GM21576 (cell line): ENCODE results near the gene SLC9A7.
A peak's percentile ranks its signal among the peaks of the same experiment; 100 is the strongest.

Source experiments
- ATAC-seq: cut with Tn5 transposase; IDR thresholded peaks from one replicate; pipeline ENCODE4 v1.9.1; 2021; ENCODE audit warnings: mild to moderate bottlenecking, moderate library complexity; ENCODE audit not compliant: unreplicated experiment

SLC9A7 gene

GRCh38 chrX:46653482-46653881 lies 105.4 kb downstream of the SLC9A7 start:
- no peak for ATAC-seq

DNA sequence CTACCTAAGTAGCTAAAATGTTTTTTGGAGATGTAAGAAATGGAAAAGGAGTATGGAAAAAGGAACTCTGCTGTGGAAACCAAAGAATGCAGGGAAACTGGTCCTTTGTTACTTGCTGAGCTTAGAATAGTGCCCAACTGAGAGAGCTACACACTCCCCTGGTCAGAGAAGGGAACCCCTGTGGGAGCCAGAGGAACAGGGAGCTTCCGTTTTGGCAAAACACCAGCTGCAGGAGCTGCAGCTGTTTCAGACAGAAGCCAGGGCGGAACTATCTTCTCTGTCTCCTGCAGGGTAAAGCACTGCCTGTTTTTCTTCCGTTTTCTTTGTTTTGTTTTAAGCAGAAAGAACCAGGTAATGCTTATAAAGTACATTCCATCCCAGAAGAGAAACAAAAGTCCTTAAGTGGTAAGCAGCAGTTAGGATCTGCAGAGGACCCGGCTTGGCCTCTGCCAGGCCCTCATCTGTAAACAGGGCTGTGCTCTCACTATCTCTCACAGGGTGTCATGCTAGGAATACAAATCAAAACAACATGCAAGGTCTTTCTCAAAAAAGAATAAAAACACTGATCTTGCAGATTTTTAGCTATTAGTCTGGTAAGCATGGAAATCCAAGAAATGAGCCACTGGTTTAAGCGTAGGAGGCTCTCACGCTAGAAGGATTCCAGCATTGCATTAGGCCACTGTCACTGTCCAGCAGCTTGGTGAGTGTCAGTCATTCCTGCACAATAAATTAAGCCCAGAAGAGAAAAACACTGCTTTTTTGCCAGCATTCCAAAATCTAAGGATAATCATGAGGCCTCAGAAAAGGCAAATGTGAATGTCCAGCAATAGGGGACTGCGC lies 109.3 kb downstream of the SLC9A7 start:
- no peak for ATAC-seq

- no peak for ATAC-seq
Measured at GRCh38 chrX:46648660-46649059, 110.3 kb downstream of the SLC9A7 start.

DNA sequence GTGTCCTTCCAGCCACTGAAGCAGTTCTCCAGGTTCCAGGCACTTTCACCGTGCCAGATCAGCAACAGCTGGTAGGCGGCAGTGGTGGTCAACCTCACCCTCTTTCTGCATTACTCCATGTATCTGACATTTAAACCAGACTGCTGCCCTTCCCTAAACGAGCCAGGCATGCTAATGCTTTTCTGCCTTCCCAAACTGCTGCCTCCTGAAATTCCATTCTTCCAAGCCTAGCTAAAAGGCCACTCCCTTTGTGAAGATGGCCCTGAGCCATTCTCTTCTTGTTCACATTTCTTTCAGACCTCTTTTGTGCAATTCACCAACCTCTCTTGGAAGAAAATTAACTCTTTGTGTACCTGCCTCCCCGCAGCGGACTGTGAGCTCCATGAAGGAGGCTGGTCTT lies 111.7 kb downstream of the SLC9A7 start:
- ATAC-seq: no peak

- ATAC-seq: no peak
Measured at GRCh38 chrX:46645614-46646013, 113.3 kb downstream of the SLC9A7 start.

- no peak for ATAC-seq
Measured at GRCh38 chrX:46643636-46644035, 115.3 kb downstream of the SLC9A7 start.

DNA sequence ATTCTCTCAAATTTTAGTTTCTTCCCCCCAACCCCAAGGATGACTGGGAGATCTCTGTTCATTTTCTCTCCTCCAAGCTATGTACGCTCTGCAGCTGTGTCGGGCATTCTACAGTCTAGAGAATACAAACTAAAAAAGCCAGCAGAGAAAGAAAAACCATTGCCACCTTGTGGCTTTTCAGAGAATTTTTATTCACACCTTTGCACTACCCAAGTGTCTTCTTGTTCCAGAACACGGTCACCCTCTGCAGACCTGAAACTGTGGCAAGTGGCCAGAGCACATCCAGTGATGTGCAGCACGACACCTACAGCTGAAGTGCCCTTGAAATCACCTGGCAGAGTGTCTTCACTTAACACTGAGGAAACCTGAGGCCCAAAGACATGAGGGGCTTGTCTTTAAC lies 116.8 kb downstream of the SLC9A7 start:
- no peak for ATAC-seq

DNA sequence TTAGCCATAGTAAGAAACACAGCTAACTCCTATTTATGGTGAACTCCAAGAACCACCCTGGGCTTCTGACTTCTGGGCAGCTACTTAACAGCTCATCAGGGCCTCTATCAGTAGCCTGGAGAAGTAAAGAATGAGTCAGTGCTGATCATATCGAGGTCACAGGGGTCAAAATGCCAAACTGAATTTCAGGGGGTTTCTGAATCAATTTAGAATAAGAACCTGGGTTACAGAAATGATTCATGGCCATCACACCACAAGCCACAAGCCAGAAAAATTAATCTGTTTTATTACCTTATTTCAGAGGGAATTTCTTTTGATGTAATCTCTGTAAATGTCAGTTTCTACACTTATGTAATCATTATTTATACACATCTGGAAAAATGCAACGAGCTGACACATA lies 121.0 kb downstream of the SLC9A7 start:
- ATAC-seq: peak; percentile 56

GRCh38 chrX:46636223-46636622 lies 122.7 kb downstream of the SLC9A7 start:
- no peak for ATAC-seq

- no peak for ATAC-seq
Measured at GRCh38 chrX:46635186-46635585, 123.7 kb downstream of the SLC9A7 start.

GRCh38 chrX:46634577-46634976 lies 124.3 kb downstream of the SLC9A7 start:
- ATAC-seq: no peak

- ATAC-seq: no peak
Measured at GRCh38 chrX:46630141-46630540, 128.8 kb downstream of the SLC9A7 start.

GRCh38 chrX:46628460-46629371 lies 130.2 kb downstream of the SLC9A7 start:
- ATAC-seq: peak; percentile 77

DNA sequence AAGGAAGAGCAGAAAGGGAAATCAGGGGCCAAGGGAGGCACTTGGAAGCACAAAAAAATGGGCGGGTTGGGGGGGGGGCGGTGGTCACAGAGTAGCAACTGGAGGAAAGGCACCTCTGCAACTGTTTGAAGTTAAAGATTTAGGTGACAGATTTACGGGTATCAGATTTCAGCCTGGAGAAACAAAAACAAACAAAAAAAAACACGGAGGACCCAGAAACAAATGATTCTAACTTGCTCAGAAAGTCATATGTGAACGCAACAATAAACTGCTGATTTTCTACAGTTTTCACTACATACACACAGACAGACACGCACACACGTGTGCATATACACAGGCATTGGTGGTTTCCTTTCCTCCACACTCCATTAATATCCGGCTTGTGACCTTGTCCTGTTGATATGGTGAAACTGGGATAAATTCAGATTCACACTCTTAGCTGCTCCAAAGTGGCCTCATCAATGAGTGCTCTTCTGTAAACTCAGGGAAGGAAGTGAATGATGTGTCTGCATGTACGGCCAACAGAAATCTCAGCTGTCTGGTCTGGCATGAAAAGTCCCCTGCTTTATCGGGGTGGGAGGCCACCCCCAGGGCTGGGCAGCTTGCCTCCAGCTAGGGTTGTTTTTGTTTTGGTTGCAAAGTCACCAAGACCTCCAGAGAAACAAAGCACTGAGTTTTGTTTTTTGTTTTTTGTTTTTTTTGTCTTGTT lies 131.1 kb downstream of the SLC9A7 start:
- ATAC-seq: peak; percentile 11

GRCh38 chrX:46627062-46627461 lies 131.9 kb downstream of the SLC9A7 start:
- ATAC-seq: no peak

DNA sequence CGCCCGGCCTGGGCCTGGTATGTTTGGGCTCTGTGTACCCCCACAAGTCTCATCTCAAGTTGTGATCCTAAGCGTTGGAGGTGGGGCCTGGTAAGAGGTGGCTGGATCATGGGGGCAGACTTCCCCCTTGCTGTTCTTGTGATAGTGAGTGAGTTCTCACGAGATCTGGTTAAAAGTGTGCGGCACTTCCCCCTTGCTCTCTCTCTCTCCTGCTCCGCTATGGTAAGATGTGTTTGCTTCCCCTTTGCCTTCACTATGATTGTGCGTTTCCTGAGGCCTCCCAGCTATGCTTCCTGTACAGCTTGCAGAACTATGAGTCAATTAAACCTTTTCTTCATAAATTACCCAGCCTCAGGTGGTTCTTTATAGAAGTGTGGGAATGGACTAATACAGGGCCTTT lies 132.4 kb downstream of the SLC9A7 start:
- no peak for ATAC-seq

DNA sequence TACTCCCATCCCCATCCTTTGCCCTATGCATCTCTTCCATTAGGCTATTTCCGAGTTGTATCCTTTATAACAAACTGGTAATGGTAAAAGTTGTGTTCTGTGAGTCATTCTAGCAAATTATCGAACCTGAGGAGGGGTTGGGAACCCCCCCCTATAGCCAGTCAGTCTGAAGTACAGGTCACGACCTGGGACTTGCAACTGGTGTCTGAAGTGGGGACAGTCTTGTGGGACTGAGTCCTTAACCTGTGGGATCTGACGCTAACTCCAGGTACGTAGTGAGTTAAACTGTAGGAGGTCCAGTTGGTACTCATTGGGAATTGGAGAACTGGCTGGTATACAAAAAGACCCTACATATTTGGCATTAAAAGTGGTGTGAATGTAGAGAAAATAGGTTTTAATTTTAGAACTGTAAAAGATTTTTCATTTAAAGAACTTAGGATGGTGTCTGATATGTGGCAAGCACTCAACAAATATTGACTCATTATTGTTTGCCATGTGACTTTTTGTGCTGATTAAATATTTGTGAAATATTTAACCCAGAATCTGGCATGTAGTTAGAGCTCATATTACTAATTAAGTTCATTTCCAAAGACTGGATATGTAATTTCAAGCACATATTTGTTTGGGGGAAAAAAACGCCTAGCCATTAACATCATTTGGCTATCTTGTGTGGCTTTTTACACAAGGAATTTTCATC lies 134.7 kb downstream of the SLC9A7 start:
- ATAC-seq: no peak

DNA sequence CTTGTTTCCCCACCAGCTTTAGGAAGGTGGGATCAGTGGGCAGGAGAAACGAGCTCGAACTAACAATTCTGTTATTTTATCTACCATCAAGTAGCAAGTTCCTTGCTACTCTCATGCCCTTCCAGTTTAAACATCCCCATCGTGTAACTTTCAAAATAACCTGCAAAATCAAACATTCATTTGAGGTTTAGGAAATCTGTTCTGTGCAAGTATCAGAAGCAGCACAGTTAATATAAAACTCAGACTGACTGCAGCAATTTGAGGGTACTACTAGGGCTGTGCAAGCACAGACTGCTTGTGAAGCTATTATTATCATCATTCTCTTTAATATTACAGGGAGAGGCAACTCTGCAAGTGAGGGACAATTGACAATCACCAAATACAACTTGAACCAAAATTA lies 137.3 kb downstream of the SLC9A7 start:
- ATAC-seq: no peak

GRCh38 chrX:46620505-46620904 lies 138.4 kb downstream of the SLC9A7 start:
- no peak for ATAC-seq

DNA sequence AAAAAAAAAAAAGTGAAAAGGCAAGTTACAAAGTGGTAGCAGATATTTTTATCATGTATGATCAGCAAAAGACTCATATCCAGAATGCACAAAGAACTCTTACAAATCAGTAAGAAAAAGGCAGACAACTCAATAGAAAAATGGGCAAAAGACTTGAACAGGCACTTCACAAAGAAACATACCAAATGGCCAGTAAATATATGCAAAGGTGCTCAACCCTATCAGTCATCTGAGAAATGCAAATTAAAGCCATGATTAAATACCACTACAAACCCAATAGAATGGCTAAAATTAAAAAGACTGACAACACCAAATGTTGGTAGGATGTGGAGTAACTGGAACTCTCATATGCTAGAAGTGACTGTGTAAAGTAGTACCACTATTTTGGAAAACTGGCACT lies 140.0 kb downstream of the SLC9A7 start:
- no peak for ATAC-seq

GRCh38 chrX:46617906-46618305 lies 141.0 kb downstream of the SLC9A7 start:
- no peak for ATAC-seq
